Mesendoderm (in vitro differentiated cells): ENCODE data around the gene WNK4.

Source experiments
- DNase-seq: peaks from one replicate; pipeline ENCODE4 v3.0.0; 2013
- H2AK5ac ChIP-seq: 2 replicates; pipeline ENCODE4 v1.6.1; 2013; ENCODE audit warnings: low read length, inconsistent platforms
- H2BK120ac ChIP-seq: 2 replicates; pipeline ENCODE4 v1.6.1; 2013; ENCODE audit warnings: low read depth, mild to moderate bottlenecking, low read length, moderate library complexity, mixed read lengths
- H2BK15ac ChIP-seq: replicated peaks from 2 replicates; pipeline ENCODE4 v1.6.1; 2013; ENCODE audit warnings: low read depth, mild to moderate bottlenecking, moderate library complexity
- H2BK5ac ChIP-seq: 2 replicates; pipeline ENCODE4 v1.6.1; 2013; ENCODE audit warnings: low read length, inconsistent platforms
- H3K18ac ChIP-seq: 2 replicates; pipeline ENCODE4 v1.6.1; 2013; ENCODE audit warnings: mild to moderate bottlenecking, low read length, mixed read lengths
- H3K23ac ChIP-seq: one replicate; pipeline ENCODE4 v1.6.1; 2013; ENCODE audit warnings: low read length
- H3K27ac ChIP-seq: 2 replicates; pipeline ENCODE4 v1.5.1; 2013; ENCODE audit warnings: low read depth, mild to moderate bottlenecking, inconsistent platforms, low read length, moderate library complexity
- H3K27me3 ChIP-seq: 2 replicates; pipeline ENCODE4 v1.6.1; 2013; ENCODE audit warnings: low read length, control low read depth, mild to moderate bottlenecking, inconsistent platforms; ENCODE audit not compliant: insufficient read depth, poor library complexity
- H3K36me3 ChIP-seq: 2 replicates; pipeline ENCODE4 v1.6.1; 2013; ENCODE audit warnings: low read length, inconsistent platforms; ENCODE audit not compliant: control insufficient read depth, insufficient read depth
- H3K4ac ChIP-seq: one replicate; pipeline ENCODE4 v1.6.1; 2013; ENCODE audit warnings: low read depth, mild to moderate bottlenecking, low read length, moderate library complexity
- H3K4me1 ChIP-seq: 2 replicates; pipeline ENCODE4 v1.6.1; 2013; ENCODE audit warnings: low read depth, low read length, inconsistent platforms; ENCODE audit not compliant: control insufficient read depth
- H3K4me2 ChIP-seq: 2 replicates; pipeline ENCODE4 v1.6.1; 2013; ENCODE audit warnings: low read length
- H3K4me3 ChIP-seq: 2 replicates; pipeline ENCODE4 v1.5.1; 2013; ENCODE audit warnings: mild to moderate bottlenecking, low read length
- H3K56ac ChIP-seq: one replicate; pipeline ENCODE4 v1.6.1; 2013; ENCODE audit warnings: low read length
- H3K79me1 ChIP-seq: 2 replicates; pipeline ENCODE4 v1.6.1; 2013; ENCODE audit warnings: low read length, inconsistent platforms
- H3K79me2 ChIP-seq: 2 replicates; pipeline ENCODE4 v1.6.1; 2013; ENCODE audit warnings: mild to moderate bottlenecking, low read length; ENCODE audit not compliant: control insufficient read depth, insufficient read depth
- H3K9ac ChIP-seq: 2 replicates; pipeline ENCODE4 v1.6.1; 2013; ENCODE audit warnings: low read length, inconsistent platforms
- H4K5ac ChIP-seq: one replicate; pipeline ENCODE4 v1.6.1; 2013; ENCODE audit warnings: low read length
- H4K8ac ChIP-seq: one replicate; pipeline ENCODE4 v1.6.1; 2013; ENCODE audit warnings: low read depth, mild to moderate bottlenecking, control low read depth, low read length, moderate library complexity
- WGBS: extraction: QIAGEN DNeasy Blood & Tissue Kit; methylation state at CpG from one replicate; pipeline ENCODE4 v1.1.7; 2013; ENCODE audit warnings: low lambda C conversion rate, missing lambda C conversion rate; ENCODE audit not compliant: insufficient coverage; ENCODE audit errors: extremely low coverage; 5-methylcytosine and 5-hydroxymethylcytosine counted together

WNK4 gene

DNA sequence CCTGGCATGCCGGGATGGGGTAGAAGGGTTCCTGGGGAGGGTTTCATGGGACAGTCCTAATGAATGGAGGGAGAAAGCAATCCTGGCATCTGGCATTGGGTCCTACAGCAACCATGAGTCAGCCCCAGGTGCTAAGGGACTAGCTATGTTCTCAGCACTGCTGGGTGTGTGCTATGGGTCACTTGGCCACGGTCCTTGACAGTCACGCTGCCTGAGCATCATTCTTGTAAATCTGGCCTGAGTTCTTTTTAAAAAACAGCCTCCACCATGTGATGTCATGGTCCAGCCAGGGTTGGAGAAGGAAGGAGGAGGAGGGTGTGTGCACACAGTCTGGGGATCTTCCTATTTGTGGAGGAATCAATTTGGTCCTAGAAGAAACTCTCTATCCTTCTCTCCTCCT is 25.6 kb upstream of the WNK4 start:
- DNase-seq, result no peak
- Histone ChIP-seq H4K8ac (no peak overlapping the region), H3K27ac (no peak overlapping the region), H3K23ac (no peak overlapping the region), H2BK120ac (no peak overlapping the region), H3K79me2 (no peaks in the 10 kb centered on the region), H3K9ac (no peak overlapping the region), H3K4me3 (no peak overlapping the region), H3K36me3 (no peaks in the 10 kb centered on the region), H3K18ac (no peak overlapping the region), H4K5ac (no peak overlapping the region), H2AK5ac (no peak overlapping the region), H3K79me1 (no peaks in the 10 kb centered on the region), H3K4ac (no peak overlapping the region), H3K4me1 (no peaks in the 10 kb centered on the region), H3K56ac (no peak overlapping the region), H3K27me3 (no peaks in the 10 kb centered on the region), H2BK5ac (no peak overlapping the region), H2BK15ac (no peak overlapping the region), H3K4me2 (no peak overlapping the region)
- no CpG with 5 or more reads among the region's 3 CpGs for WGBS

DNA sequence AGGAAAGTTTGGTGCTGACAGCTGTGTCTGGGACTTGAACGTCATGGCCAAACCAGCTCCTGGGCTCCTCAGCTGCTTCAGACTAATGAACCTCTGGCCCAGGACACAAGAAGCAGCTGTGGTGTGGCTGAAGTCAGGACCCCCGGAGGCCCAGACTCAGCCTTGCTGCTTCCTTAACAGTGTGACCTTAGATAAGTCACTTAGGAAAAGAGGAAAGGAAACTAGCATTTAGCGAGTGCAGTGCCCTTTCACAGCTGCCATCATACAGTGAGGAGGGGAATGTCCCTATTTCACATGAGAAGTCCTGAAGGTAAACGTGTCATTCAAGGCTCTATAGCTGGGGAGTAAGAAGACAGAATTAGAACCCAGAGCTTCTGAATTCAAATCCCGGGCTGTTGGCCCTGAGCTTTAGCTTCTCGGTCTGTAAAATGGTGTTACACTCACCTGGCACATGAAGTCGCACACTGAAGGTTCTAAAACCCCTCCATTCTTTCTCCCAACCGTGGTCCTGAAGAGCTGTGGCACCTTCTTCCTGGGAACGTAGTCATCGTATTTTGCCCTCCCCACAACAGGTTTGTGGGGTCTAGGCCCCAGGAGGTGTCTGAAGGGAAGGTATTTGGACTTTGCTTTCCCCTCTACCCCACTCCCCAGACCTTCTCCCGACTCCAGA is 20.3 kb upstream of the WNK4 start:
- WGBS, result no CpG with 5 or more reads among the region's 11 CpGs
- no peaks in the 10 kb centered on the region for H3K27me3 ChIP-seq
- H3K4me3 ChIP-seq, result no peak overlapping the region
- H2BK120ac ChIP-seq, result no peak overlapping the region
- no peak overlapping the region for H2BK15ac ChIP-seq
- no peak overlapping the region for H3K23ac ChIP-seq
- no peak overlapping the region for H4K8ac ChIP-seq
- no peaks in the 10 kb centered on the region for H3K36me3 ChIP-seq
- no peak overlapping the region for H3K4ac ChIP-seq
- no peaks in the 10 kb centered on the region for H3K79me2 ChIP-seq
- no peak overlapping the region for H2AK5ac ChIP-seq
- H2BK5ac ChIP-seq, result no peak overlapping the region
- H3K4me1 ChIP-seq, result peaks cover 2% of the 10 kb centered on the region
- no peak overlapping the region for H3K18ac ChIP-seq
- DNase-seq, result peak; percentile 16
- H3K79me1 ChIP-seq, result no peaks in the 10 kb centered on the region
- H3K4me2 ChIP-seq, result peak overlapping the region; percentile 75
- peak overlapping the region; percentile 70 for H3K9ac ChIP-seq
- H4K5ac ChIP-seq, result no peak overlapping the region
- no peak overlapping the region for H3K27ac ChIP-seq
- peak overlapping the region; percentile 85 for H3K56ac ChIP-seq

DNA sequence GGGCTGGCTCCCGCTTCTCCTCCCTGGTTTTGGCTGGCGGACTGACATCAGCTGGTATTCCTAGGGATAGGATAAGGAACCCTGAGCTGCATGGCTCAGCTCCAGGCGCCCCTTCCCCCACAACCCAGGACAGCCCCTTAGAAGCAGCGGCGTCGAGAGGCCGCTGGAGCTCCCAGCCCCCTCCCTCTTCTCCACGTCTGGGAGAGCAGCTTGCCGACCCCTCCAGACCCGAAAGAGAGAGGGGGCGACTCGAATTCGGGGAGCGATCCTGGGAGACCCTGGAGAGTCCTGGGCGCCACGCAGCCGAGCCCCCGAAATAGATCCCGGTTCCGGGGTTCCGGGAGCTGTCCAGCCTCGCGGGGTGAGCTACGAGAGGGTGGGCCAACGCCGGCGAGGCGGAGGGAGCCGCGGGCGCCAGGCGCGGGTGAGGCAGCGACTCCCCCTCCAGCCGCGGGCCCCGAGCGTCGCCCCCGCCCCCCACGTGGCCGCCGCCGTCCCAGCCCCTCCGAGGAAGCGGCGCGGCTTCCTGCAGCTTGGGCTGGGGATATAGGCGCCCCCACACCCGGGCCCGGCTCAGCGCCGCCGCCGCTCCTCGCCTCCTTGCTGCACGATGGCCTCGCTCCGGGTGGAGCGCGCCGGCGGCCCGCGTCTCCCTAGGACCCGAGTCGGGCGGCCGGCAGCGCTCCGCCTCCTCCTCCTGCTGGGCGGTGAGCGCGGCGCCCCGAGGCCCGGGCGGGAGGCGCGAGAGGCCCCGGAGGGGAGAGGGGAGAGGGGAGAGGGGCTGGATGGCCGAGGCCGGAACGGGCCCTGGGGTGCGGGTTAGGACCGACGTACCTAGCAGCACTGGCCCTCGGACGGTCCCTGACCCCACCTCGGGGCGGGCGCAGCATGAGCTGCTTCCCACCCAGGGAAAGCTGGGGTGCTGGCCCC is 19.5 kb upstream of the WNK4 start, which contains the start of gene RAMP2:
Gene RAMP2, plus strand, starts transcription at position 576 of the 930 bp plus-strand sequence. Its CDS starts 35 bp downstream, at position 611.
- H3K9ac ChIP-seq, result peak within 1 kb of the TSS; percentile 70
- H3K79me1 ChIP-seq, result no peaks in the 10 kb centered on the region
- peak within 1 kb of the TSS; percentile 65 for H2AK5ac ChIP-seq
- H3K4me1 ChIP-seq, result peaks cover 2% of the 10 kb centered on the region
- no peak within 1 kb of the TSS for H3K27ac ChIP-seq
- no peaks in the 10 kb centered on the region for H3K36me3 ChIP-seq
- peak within 1 kb of the TSS; percentile 22 for H3K18ac ChIP-seq
- no peak within 1 kb of the TSS for H2BK15ac ChIP-seq
- H3K4me2 ChIP-seq, result peak within 1 kb of the TSS; percentile 75
- H3K27me3 ChIP-seq, result no peaks in the 10 kb centered on the region
- H2BK5ac ChIP-seq, result no peak within 1 kb of the TSS
- no peak within 1 kb of the TSS for H4K5ac ChIP-seq
- DNase-seq, result peak; percentile 69
- WGBS, result no CpG with 5 or more reads among the region's 92 CpGs
- H4K8ac ChIP-seq, result no peak within 1 kb of the TSS
- H2BK120ac ChIP-seq, result no peak within 1 kb of the TSS
- peak within 1 kb of the TSS; percentile 37 for H3K4me3 ChIP-seq
- H3K23ac ChIP-seq, result no peak within 1 kb of the TSS
- peak within 1 kb of the TSS; percentile 85 for H3K56ac ChIP-seq
- peak within 1 kb of the TSS; percentile 8 for H3K4ac ChIP-seq
- no peaks in the 10 kb centered on the region for H3K79me2 ChIP-seq

DNA sequence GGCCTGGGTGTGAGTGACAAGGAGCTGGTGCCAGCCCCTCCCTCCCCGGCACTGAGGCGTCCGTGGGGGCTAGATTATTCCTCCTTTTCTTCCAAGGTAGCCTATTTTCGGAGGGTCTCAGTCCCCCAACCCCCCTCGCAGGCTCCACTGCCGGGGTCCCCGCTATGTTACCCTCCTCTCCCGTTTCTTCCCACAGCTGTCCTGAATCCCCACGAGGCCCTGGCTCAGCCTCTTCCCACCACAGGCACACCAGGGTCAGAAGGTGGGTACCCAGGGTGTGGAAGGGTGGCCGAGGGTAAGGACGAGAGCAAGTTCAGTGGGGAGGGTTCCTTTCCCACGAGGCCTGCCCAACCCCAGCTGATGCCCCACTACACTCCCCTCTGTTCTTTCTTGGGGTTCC is 18.8 kb upstream of the WNK4 start:
- no peak overlapping the region for H3K4me3 ChIP-seq
- no peak overlapping the region for H2BK120ac ChIP-seq
- no peak overlapping the region for H3K27ac ChIP-seq
- H4K5ac ChIP-seq, result no peak overlapping the region
- H3K23ac ChIP-seq, result no peak overlapping the region
- peak overlapping the region; percentile 85 for H3K56ac ChIP-seq
- WGBS, result no CpG with 5 or more reads among the region's 12 CpGs
- H3K4me2 ChIP-seq, result peak overlapping the region; percentile 75
- H3K27me3 ChIP-seq, result no peaks in the 10 kb centered on the region
- no peak for DNase-seq
- no peaks in the 10 kb centered on the region for H3K36me3 ChIP-seq
- peak overlapping the region; percentile 65 for H2AK5ac ChIP-seq
- H3K4ac ChIP-seq, result no peak overlapping the region
- peak overlapping the region; percentile 70 for H3K9ac ChIP-seq
- H2BK5ac ChIP-seq, result no peak overlapping the region
- H3K79me1 ChIP-seq, result no peaks in the 10 kb centered on the region
- no peaks in the 10 kb centered on the region for H3K79me2 ChIP-seq
- H3K18ac ChIP-seq, result peak overlapping the region; percentile 22
- no peak overlapping the region for H4K8ac ChIP-seq
- H3K4me1 ChIP-seq, result peaks cover 2% of the 10 kb centered on the region
- no peak overlapping the region for H2BK15ac ChIP-seq

DNA sequence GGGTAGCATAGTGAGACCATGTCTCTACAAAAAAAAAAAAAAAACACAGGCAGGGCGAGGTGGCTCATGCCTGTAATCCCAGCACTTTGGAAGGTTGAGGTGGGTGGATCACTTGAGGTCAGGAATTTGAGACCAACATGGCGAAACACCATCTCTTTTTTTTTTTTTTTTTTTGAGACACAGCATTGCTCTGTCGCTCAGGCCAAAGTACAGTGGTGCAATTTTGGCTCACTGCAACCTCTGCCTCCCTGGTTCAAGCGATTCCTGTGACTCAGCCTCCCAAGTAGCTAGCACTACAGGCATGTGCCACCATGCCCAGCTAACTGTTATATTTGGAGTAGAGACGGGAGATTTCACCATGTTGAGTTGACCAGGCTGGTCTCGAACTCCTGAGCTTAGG is 14.3 kb upstream of the WNK4 start:
- no peak for DNase-seq
- Histone ChIP-seq H3K27me3 (no peaks in the 10 kb centered on the region), H3K79me2 (no peaks in the 10 kb centered on the region), H3K4me1 (no peaks in the 10 kb centered on the region), H3K27ac (no peak overlapping the region), H4K8ac (no peak overlapping the region), H2BK5ac (no peak overlapping the region), H2BK15ac (no peak overlapping the region), H3K23ac (no peak overlapping the region), H3K79me1 (no peaks in the 10 kb centered on the region), H4K5ac (no peak overlapping the region), H3K4ac (no peak overlapping the region), H3K18ac (no peak overlapping the region), H3K4me2 (no peak overlapping the region), H2BK120ac (no peak overlapping the region), H3K36me3 (no peaks in the 10 kb centered on the region), H3K4me3 (no peak overlapping the region), H3K9ac (no peak overlapping the region), H3K56ac (no peak overlapping the region), H2AK5ac (no peak overlapping the region)
- WGBS, result no CpG with 5 or more reads among the region's 6 CpGs
